ENCODE data around the gene OR2J3. TPM values are rescaled to one million over a fixed set of nuclear protein-coding genes. Genes with fewer than 3 reads are reported as not detected.
"Not testable (repeated sequence)": the region's sequence is repeated elsewhere in the genome, so short reads cannot be mapped to it uniquely, and the experiment has no call there.

OR2J3 gene
- polyA plus RNA-seq, 1 of the 3 experiments (the other 2 are of a cell fraction), result not detected

GRCh38 chr6:29149444-29149843 lies 41.6 kb downstream of the OR2J3 start:
- WGBS (ENCODE audit: low lambda C conversion rate), result 2% methylated on average over 3 of the region's 3 CpGs
- H2AFZ ChIP-seq (ENCODE audit: low read depth); H3K9me3 ChIP-seq; H3K36me3 ChIP-seq (replicated peaks in 1 of 2; ENCODE audit: control insufficient read depth in 1 of 2, insufficient read depth in 2 of 2, low read length in 1 of 2); H3K9ac ChIP-seq; H3K79me2 ChIP-seq (ENCODE audit: insufficient read depth); H4K20me1 ChIP-seq (ENCODE audit: insufficient read depth); H3K27ac ChIP-seq (ENCODE audit: low read depth in 2 of 2, low read length in 1 of 2); DNase-seq; H3K4me2 ChIP-seq; H3F3A ChIP-seq (replicated peaks; ENCODE audit: insufficient read depth); H3K27me3 ChIP-seq (ENCODE audit: insufficient read depth); H3K4me1 ChIP-seq (ENCODE audit: control insufficient read depth in 1 of 2, insufficient read depth in 2 of 2, low read depth in 1 of 2, low read length in 1 of 2); POLR2A ChIA-PET; H3K9me2 ChIP-seq; CTCF ChIA-PET; H3K4me3 ChIP-seq (ENCODE audit: low read depth in 2 of 2, low read length in 1 of 2): not testable (repeated sequence)

- WGBS (ENCODE audit: low lambda C conversion rate), result 0% methylated on average over 1 of the region's 1 CpG
- Histone ChIP-seq H3K4me3 (ENCODE audit: low read depth in 2 of 2, low read length in 1 of 2) (no peak overlapping the region), H3K4me1 (ENCODE audit: control insufficient read depth in 1 of 2, insufficient read depth in 2 of 2, low read depth in 1 of 2, low read length in 1 of 2) (no peaks in the 10 kb centered on the region), H4K20me1 (ENCODE audit: insufficient read depth) (no peaks in the 10 kb centered on the region), H3K27me3 (ENCODE audit: insufficient read depth) (no peaks in the 10 kb centered on the region), H3K36me3 (replicated peaks in 1 of 2; ENCODE audit: control insufficient read depth in 1 of 2, insufficient read depth in 2 of 2, low read length in 1 of 2) (no peaks in the 10 kb centered on the region), H3K9ac (no peak overlapping the region), H3K9me2 (no peaks in the 10 kb centered on the region; the same call in 1 of the 2 replicates), H2AFZ (ENCODE audit: low read depth) (no peak overlapping the region), H3K4me2 (no peak overlapping the region), H3K27ac (ENCODE audit: low read depth in 2 of 2, low read length in 1 of 2) (no peak overlapping the region), H3K9me3 (no peaks in the 10 kb centered on the region), H3F3A (replicated peaks; ENCODE audit: insufficient read depth) (no peaks in the 10 kb centered on the region), H3K79me2 (ENCODE audit: insufficient read depth) (no peaks in the 10 kb centered on the region)
- DNase-seq, result no peak
- POLR2A ChIA-PET, result no interaction called here
- CTCF ChIA-PET, result no interaction called here
- TF ChIP-seq NFIC (IDR thresholded peaks at IDR 0.05; ENCODE audit: borderline replicate concordance) (no peak), YY1 (IDR thresholded peaks at IDR 0.05; ENCODE audit: low read depth) (no peak), EZH2phosphoT487 (IDR thresholded peaks at IDR 0.05; ENCODE audit: borderline replicate concordance, low read depth) (no peak), RXRA (IDR thresholded peaks at IDR 0.05; ENCODE audit: borderline replicate concordance, low read depth) (no peak), MEF2A (IDR thresholded peaks at IDR 0.05; ENCODE audit: borderline replicate concordance, low read depth) (no peak), RFX5 (IDR thresholded peaks at IDR 0.05; ENCODE audit: low read length) (no peak), SIN3A (IDR thresholded peaks at IDR 0.05; ENCODE audit: borderline replicate concordance, low read depth, low read length) (no peak), FOXJ3 (CRISPR knock-in tag; IDR thresholded peaks at IDR 0.05) (no peak), USF1 (IDR thresholded peaks at IDR 0.05; ENCODE audit: borderline replicate concordance, low read depth) (no peak), TEAD4 (IDR thresholded peaks at IDR 0.05; ENCODE audit: borderline replicate concordance, insufficient read depth) (no peak), EP300 (IDR thresholded peaks at IDR 0.05; ENCODE audit: borderline replicate concordance in 1 of 2, low read depth in 1 of 2, low read length in 1 of 2) (no peak), ZBTB33 (IDR thresholded peaks at IDR 0.05; ENCODE audit: borderline replicate concordance, low read depth) (no peak), MXI1 (IDR thresholded peaks at IDR 0.05; ENCODE audit: low read depth, low read length) (no peak), USF2 (IDR thresholded peaks at IDR 0.05; ENCODE audit: borderline replicate concordance, low read depth, low read length) (no peak), SMC3 (IDR thresholded peaks at IDR 0.05; ENCODE audit: low read depth, low read length) (no peak), TAF1 (IDR thresholded peaks at IDR 0.05; ENCODE audit: borderline replicate concordance, low read depth, low read length) (no peak), RAD21 (IDR thresholded peaks at IDR 0.05; ENCODE audit: low read length) (no peak), TCF12 (IDR thresholded peaks at IDR 0.05) (no peak)
These were observed 45.2 kb downstream of the OR2J3 start for GRCh38 chr6:29153083-29153482.

GRCh38 chr6:29155182-29155581 lies 47.3 kb downstream of the OR2J3 start:
- H3K4me2 ChIP-seq; H3K36me3 ChIP-seq (replicated peaks in 1 of 2; ENCODE audit: control insufficient read depth in 1 of 2, insufficient read depth in 2 of 2, low read length in 1 of 2); H2AFZ ChIP-seq (ENCODE audit: low read depth); H3K27me3 ChIP-seq (ENCODE audit: insufficient read depth); H3K9me3 ChIP-seq; H3K9me2 ChIP-seq; H3K4me3 ChIP-seq (ENCODE audit: low read depth in 2 of 2, low read length in 1 of 2); CTCF ChIA-PET; H3K79me2 ChIP-seq (ENCODE audit: insufficient read depth); H3K4me1 ChIP-seq (ENCODE audit: control insufficient read depth in 1 of 2, insufficient read depth in 2 of 2, low read depth in 1 of 2, low read length in 1 of 2); DNase-seq; H3K27ac ChIP-seq (ENCODE audit: low read depth in 2 of 2, low read length in 1 of 2); H3F3A ChIP-seq (replicated peaks; ENCODE audit: insufficient read depth); H4K20me1 ChIP-seq (ENCODE audit: insufficient read depth); H3K9ac ChIP-seq; POLR2A ChIA-PET: not testable (repeated sequence)
- WGBS (ENCODE audit: low lambda C conversion rate), result 0% methylated on average over 1 of the region's 1 CpG

All from SK-N-SH (cell line).